CD14-positive monocyte (primary cell): ENCODE results near the gene CLDN5. TPM values are rescaled to one million over a fixed set of nuclear protein-coding genes. Genes with fewer than 3 reads are reported as not detected.

Experiments used
- DNase-seq, 3 donors: peaks; one replicate each; pipeline ENCODE4 v3.0.0-alpha.2; 2011 to 2022
- H2AFZ ChIP-seq: 2 replicates; pipeline ENCODE4 v1.6.0; 2012; ENCODE audit warnings: mild to moderate bottlenecking, low read depth, low read length, inconsistent platforms; ENCODE audit not compliant: insufficient read depth, poor library complexity, severe bottlenecking
- H3K27ac ChIP-seq, 2 donors: 1 replicate in 1 of 2; 2 replicates in 1 of 2; pipeline ENCODE4 v1.5.1; 2012 to 2013; ENCODE audit warnings: low read length in 2 of 2, control low read depth in 1 of 2, inconsistent platforms in 1 of 2, low read depth in 1 of 2, mild to moderate bottlenecking in 1 of 2
- H3K27me3 ChIP-seq, 2 donors: one replicate each; pipeline versions ENCODE4 v1.6.0 to v1.6.1; 2011 to 2013; ENCODE audit warnings: low read length in 2 of 2; ENCODE audit not compliant: control insufficient read depth in 2 of 2, insufficient read depth in 2 of 2
- H3K36me3 ChIP-seq, 2 donors: replicated peaks in 1 of 2; 1 replicate in 1 of 2; 2 replicates in 1 of 2; pipeline versions ENCODE4 v1.5.1 to v1.6.1; 2012 to 2013; ENCODE audit warnings: low read length in 2 of 2, control low read depth in 1 of 2, inconsistent platforms in 1 of 2, mild to moderate bottlenecking in 1 of 2; ENCODE audit not compliant: insufficient read depth in 2 of 2, control insufficient read depth in 1 of 2
- H3K4me1 ChIP-seq, 2 donors: 1 replicate in 1 of 2; 2 replicates in 1 of 2; pipeline versions ENCODE4 v1.5.1 to v1.6.1; 2012 to 2013; ENCODE audit warnings: low read length in 2 of 2, control low read depth in 1 of 2, inconsistent platforms in 1 of 2, mild to moderate bottlenecking in 1 of 2, moderate library complexity in 1 of 2; ENCODE audit not compliant: insufficient read depth in 2 of 2, control insufficient read depth in 1 of 2
- H3K4me2 ChIP-seq: replicated peaks from 2 replicates; pipeline ENCODE3; 2012; ENCODE audit warnings: low read length, moderate library complexity, mild to moderate bottlenecking; ENCODE audit not compliant: poor library complexity, severe bottlenecking; ENCODE audit errors: extremely low read depth
- H3K4me3 ChIP-seq, 3 experiments: fragments of 200-600 bp in 1 of 3; sonication (generic) in 1 of 3; replicated peaks in 1 of 3; 1 replicate in 2 of 3; 2 replicates in 1 of 3; pipeline ENCODE4 v1.5.1; 2011 to 2013; ENCODE audit warnings: low read length in 3 of 3, mild to moderate bottlenecking in 3 of 3, control low read depth in 2 of 3, low read depth in 2 of 3, inconsistent platforms in 1 of 3, moderate library complexity in 1 of 3
- H3K79me2 ChIP-seq: 2 replicates; pipeline ENCODE4 v1.6.0; 2012; ENCODE audit warnings: mild to moderate bottlenecking, control low read depth, inconsistent platforms, low read length, moderate library complexity; ENCODE audit not compliant: insufficient read depth
- H3K9ac ChIP-seq: 2 replicates; pipeline ENCODE4 v1.6.0; 2017; ENCODE audit warnings: low read length, mild to moderate bottlenecking; ENCODE audit not compliant: insufficient read depth, poor library complexity, severe bottlenecking
- H3K9me3 ChIP-seq, 2 donors: replicated peaks in 1 of 2; 1 replicate in 1 of 2; 2 replicates in 1 of 2; pipeline versions ENCODE4 v1.5.1 to v1.6.1; 2012 to 2013; ENCODE audit warnings: low read length in 2 of 2, control low read depth in 1 of 2; ENCODE audit not compliant: control insufficient read depth in 1 of 2, insufficient read depth in 1 of 2
- H4K20me1 ChIP-seq: 2 replicates; pipeline ENCODE4 v1.6.0; 2012; ENCODE audit warnings: mild to moderate bottlenecking, low read length, control low read depth, moderate library complexity; ENCODE audit not compliant: insufficient read depth
- H3K27ac Mint-ChIP-seq, 7 donors: one replicate each; pipeline ENCODE4 v1.8.0; 2020; ENCODE audit warnings: mild to moderate bottlenecking in 7 of 7, mixed read lengths in 7 of 7, moderate library complexity in 6 of 7, inconsistent platforms in 2 of 7
- H3K27me3 Mint-ChIP-seq, 3 donors: one replicate each; pipeline ENCODE4 v1.8.0; 2021 to 2022; ENCODE audit warnings: low read depth in 3 of 3, mild to moderate bottlenecking in 3 of 3, mixed read lengths in 3 of 3, moderate library complexity in 3 of 3, inconsistent platforms in 1 of 3
- H3K36me3 Mint-ChIP-seq, 2 donors: one replicate each; pipeline ENCODE4 v1.8.0; 2020; ENCODE audit warnings: mixed read lengths in 2 of 2, inconsistent platforms in 1 of 2, mild to moderate bottlenecking in 1 of 2
- H3K4me1 Mint-ChIP-seq: one replicate; pipeline ENCODE4 v1.8.0; 2020; ENCODE audit warnings: mild to moderate bottlenecking, mixed read lengths
- H3K4me3 Mint-ChIP-seq, 2 donors: one replicate each; pipeline ENCODE4 v1.8.0; 2020; ENCODE audit warnings: mild to moderate bottlenecking in 2 of 2, mixed read lengths in 2 of 2, moderate library complexity in 1 of 2
- H3K9me3 Mint-ChIP-seq, 7 donors: one replicate each; pipeline ENCODE4 v1.8.0; 2020 to 2022; ENCODE audit warnings: mixed read lengths in 7 of 7, mild to moderate bottlenecking in 6 of 7, moderate library complexity in 6 of 7, inconsistent platforms in 2 of 7
- CTCF ChIP-seq: fragments of 200-600 bp; IDR thresholded peaks from one replicate; pipeline ENCODE4 v1.8.0; 2022; ENCODE audit warnings: antibody characterized with exemption, mild to moderate bottlenecking
- WGBS: methylation state at CpG from one replicate; pipeline ENCODE4 v1.1.5; 2013; ENCODE audit warnings: missing lambda C conversion rate; ENCODE audit not compliant: insufficient coverage; 5-methylcytosine and 5-hydroxymethylcytosine counted together
- intact Hi-C, 2 donors: fragments of 100-400 bp; cut with micrococcal nuclease; formaldehyde crosslinking; loops; one replicate each; pipeline versions ENCODE4 v1.15.0 to v1.15.1; 2023
- polyA plus RNA-seq, 3 donors: library from polyadenylated mRNA; depleted of rRNA in 1 of 3; unstranded in 2 of 3; stranded (reverse) in 1 of 3; fragments of 300-500 nt in 2 of 3; fragments of >200 nt in 1 of 3; fragmentation: Illumina TruSeq in 2 of 3; gene quantifications; 1 replicate in 2 of 3; 2 replicates in 1 of 3; pipeline ENCODE4 v1.2.3, GENCODE V29; 2012 to 2021

The CLDN5 gene
- polyA plus RNA-seq, 3 donors, result 0.05 to 0.35 (median 0.27) TPM

DNA sequence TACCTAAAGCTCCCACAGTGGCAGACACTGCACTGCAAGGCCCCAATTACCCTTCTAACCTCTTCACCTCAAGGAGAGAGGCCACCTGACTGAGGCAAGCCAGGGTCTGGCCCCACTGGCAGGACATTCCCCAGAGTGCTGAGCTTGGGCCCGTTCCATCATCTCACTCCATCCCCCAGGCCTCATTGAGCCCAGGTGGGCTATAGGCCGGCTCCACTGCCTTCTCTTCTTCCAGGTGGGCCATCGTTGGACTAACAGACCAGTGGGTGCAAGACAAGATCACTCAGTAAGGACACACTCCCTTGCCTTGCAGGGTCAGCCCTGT is 25.4 kb downstream of the CLDN5 start:
- Mint-ChIP-seq H3K9me3 (no peaks in the 10 kb centered on the region), H3K27me3 (no peaks in the 10 kb centered on the region), H3K4me3 (no peak overlapping the region), H3K27ac (peak overlapping the region in 3 of 7 donors; percentile 22 to 58 (median 57)), H3K4me1 (no peaks in the 10 kb centered on the region), H3K36me3 (peaks cover 10 to 43% of the 10 kb centered on the region in 2 donors)
- Histone ChIP-seq H3K4me1 (no peaks in the 10 kb centered on the region), H3K27ac (no peak overlapping the region), H4K20me1 (no peaks in the 10 kb centered on the region), H3K36me3 (peaks cover 20 to 53% of the 10 kb centered on the region in 2 donors), H3K4me2 (no peak overlapping the region), H3K4me3 (no peak overlapping the region), H3K27me3 (no peaks in the 10 kb centered on the region), H3K9ac (no peak overlapping the region), H2AFZ (no peak overlapping the region), H3K9me3 (no peaks in the 10 kb centered on the region), H3K79me2 (no peaks in the 10 kb centered on the region)
- TF ChIP-seq CTCF, result no peak
- intact Hi-C loops, result loop anchor here in 1 of 2 donors (10.0 kb wide), 1 partner anchor 136 kb away; no protein-coding TSS in a partner anchor
- WGBS, result 100% methylated on average over 3 of the region's 3 CpGs
- DNase-seq, result no peak

- no peak overlapping the region for H2AFZ ChIP-seq
- no peaks in the 10 kb centered on the region for H3K27me3 Mint-ChIP-seq
- H3K27ac Mint-ChIP-seq, result no peak overlapping the region
- peaks cover 21 to 53% of the 10 kb centered on the region in 2 donors for H3K36me3 ChIP-seq
- no peak overlapping the region for H3K27ac ChIP-seq
- 90% methylated on average over 4 of the region's 7 CpGs for WGBS
- intact Hi-C loops, result loop anchor here in 1 of 2 donors (10.0 kb wide), 1 partner anchor 136 kb away; no protein-coding TSS in a partner anchor
- no peak for DNase-seq
- peak overlapping the region; percentile 15 for H3K9ac ChIP-seq
- no peaks in the 10 kb centered on the region for H3K4me1 Mint-ChIP-seq
- no peak overlapping the region for H3K4me3 Mint-ChIP-seq
- no peaks in the 10 kb centered on the region for H3K9me3 ChIP-seq
- H3K4me1 ChIP-seq, result no peaks in the 10 kb centered on the region
- no peaks in the 10 kb centered on the region for H3K9me3 Mint-ChIP-seq
- no peak overlapping the region for H3K4me2 ChIP-seq
- H3K36me3 Mint-ChIP-seq, result peaks cover 9 to 48% of the 10 kb centered on the region in 2 donors
- no peaks in the 10 kb centered on the region for H3K79me2 ChIP-seq
- H3K27me3 ChIP-seq, result no peaks in the 10 kb centered on the region
- H3K4me3 ChIP-seq, result no peak overlapping the region
- TF ChIP-seq CTCF, result no peak
- no peaks in the 10 kb centered on the region for H4K20me1 ChIP-seq
Measured at GRCh38 chr22:19498154-19498865, 25.9 kb downstream of the CLDN5 start.
